Tibial artery (tissue), 4 donors: ENCODE measurements around the gene TFDP1.

Source experiments
- DNase-seq, 2 donors: peaks; one replicate each; pipeline ENCODE4 v3.0.0-alpha.2; 2019
- H3K27ac ChIP-seq, 2 donors: fragments of 200-600 bp; sonication (generic) in 1 of 2; 1 replicate in 1 of 2; 2 replicates in 1 of 2; pipeline ENCODE4 v1.5.1; 2018 to 2019; ENCODE audit warnings: mild to moderate bottlenecking in 1 of 2
- H3K27me3 ChIP-seq, 2 donors: fragments of 200-600 bp; sonication (generic) in 1 of 2; one replicate each; pipeline versions ENCODE4 v1.5.1 to v1.6.0; 2016 to 2019
- H3K36me3 ChIP-seq, 3 donors: fragments of 200-600 bp; sonication (generic) in 2 of 3; one replicate each; pipeline ENCODE4 v1.5.1; 2016 to 2019; ENCODE audit warnings: mild to moderate bottlenecking in 2 of 3
- H3K4me1 ChIP-seq, 4 donors: fragments of 200-600 bp; sonication (generic) in 2 of 4; 1 replicate in 3 of 4; 2 replicates in 1 of 4; pipeline ENCODE4 v1.5.1; 2016 to 2019
- H3K4me3 ChIP-seq, 2 donors: fragments of 200-600 bp; sonication (generic) in 1 of 2; 1 replicate in 1 of 2; 2 replicates in 1 of 2; pipeline ENCODE4 v1.5.1; 2018 to 2019; ENCODE audit warnings: mild to moderate bottlenecking in 2 of 2
- H3K9me3 ChIP-seq, 3 donors: fragments of 200-600 bp; sonication (generic) in 1 of 3; one replicate each; pipeline ENCODE4 v1.5.1; 2016 to 2019
- CTCF ChIP-seq, 2 experiments: fragments of 200-600 bp in 1 of 2; fragments of 450-650 bp in 1 of 2; IDR thresholded peaks; one replicate each; pipeline ENCODE4 v1.5.1; 2017 to 2019; ENCODE audit warnings: antibody characterized with exemption in 2 of 2, mild to moderate bottlenecking in 1 of 2, moderate library complexity in 1 of 2
- intact Hi-C: fragments of 100-400 bp; cut with DNase I; formaldehyde crosslinking; loops from one replicate; pipeline ENCODE4 v1.15.0; 2023; ENCODE audit warnings: low total_unique reads

The TFDP1 gene

GRCh38 chr13:113546571-113547237, 37.8 kb upstream of the TFDP1 start:
- intact Hi-C loops: no loop called here
- Histone ChIP-seq H3K36me3 (peaks cover 31 to 53% (median 42%) of the 10 kb centered on the region in 3 donors), H3K4me1 (peaks cover 0 to 28% (median 20%) of the 10 kb centered on the region in 4 donors), H3K4me3 (no peak overlapping the region), H3K27me3 (no peaks in the 10 kb centered on the region), H3K9me3 (no peaks in the 10 kb centered on the region), H3K27ac (no peak overlapping the region)
- no peak for TF ChIP-seq CTCF (IDR thresholded peaks at IDR 0.05)
- peak; percentile 36 to 66 for DNase-seq

GRCh38 chr13:113547238-113547971, 37.1 kb upstream of the TFDP1 start:
- Histone ChIP-seq H3K4me3 (no peak overlapping the region), H3K4me1 (peaks cover 0 to 28% (median 20%) of the 10 kb centered on the region in 4 donors), H3K27ac (no peak overlapping the region), H3K36me3 (peaks cover 36 to 57% (median 49%) of the 10 kb centered on the region in 3 donors), H3K9me3 (no peaks in the 10 kb centered on the region), H3K27me3 (no peaks in the 10 kb centered on the region)
- intact Hi-C loops: no loop called here
- TF ChIP-seq CTCF (IDR thresholded peaks at IDR 0.05): no peak
- DNase-seq: peak in 1 of 2 donors; percentile 51

GRCh38 chr13:113548171-113548641, 36.3 kb upstream of the TFDP1 start:
- H3K27ac ChIP-seq: no peak overlapping the region

GRCh38 chr13:113548778-113549621, 35.6 kb upstream of the TFDP1 start:
- DNase-seq: peak in 1 of 2 donors; percentile 46
- H3K27me3 ChIP-seq: no peaks in the 10 kb centered on the region
- H3K4me1 ChIP-seq: peaks cover 0 to 28% (median 20%) of the 10 kb centered on the region in 4 donors
- intact Hi-C loops: no loop called here
- no peaks in the 10 kb centered on the region for H3K9me3 ChIP-seq
- no peak for TF ChIP-seq CTCF (IDR thresholded peaks at IDR 0.05)
- no peak overlapping the region for H3K27ac ChIP-seq
- peaks cover 36 to 69% (median 61%) of the 10 kb centered on the region in 3 donors for H3K36me3 ChIP-seq
- H3K4me3 ChIP-seq: no peak overlapping the region

More at GRCh38 chr13:113548171-113548641, 36.3 kb upstream of the TFDP1 start:
- peak in 1 of 2 donors; percentile 60 for DNase-seq
- intact Hi-C loops: no loop called here
- Histone ChIP-seq H3K4me3 (no peak overlapping the region), H3K36me3 (peaks cover 36 to 62% (median 56%) of the 10 kb centered on the region in 3 donors), H3K9me3 (no peaks in the 10 kb centered on the region), H3K27me3 (no peaks in the 10 kb centered on the region), H3K4me1 (peaks cover 0 to 28% (median 20%) of the 10 kb centered on the region in 4 donors)
- no peak for TF ChIP-seq CTCF (IDR thresholded peaks at IDR 0.05)

- no peak overlapping the region for H3K4me3 ChIP-seq
- intact Hi-C loops: no loop called here
- no peaks in the 10 kb centered on the region for H3K27me3 ChIP-seq
- peaks cover 0 to 21% (median 17%) of the 10 kb centered on the region in 4 donors for H3K4me1 ChIP-seq
- no peak for TF ChIP-seq CTCF (IDR thresholded peaks at IDR 0.05)
- no peaks in the 10 kb centered on the region for H3K9me3 ChIP-seq
- DNase-seq: peak in 1 of 2 donors; percentile 35
- H3K36me3 ChIP-seq: peaks cover 36 to 72% (median 69%) of the 10 kb centered on the region in 3 donors
- H3K27ac ChIP-seq: no peak overlapping the region
These were observed 34.1 kb upstream of the TFDP1 start for GRCh38 chr13:113550453-113550852.
